Right ventricle myocardium inferior (tissue), 1 donor: ENCODE results near the gene TMEM235. TPM values are rescaled to one million over a fixed set of nuclear protein-coding genes. Genes with fewer than 3 reads are reported as not detected.

Experiments used
- ATAC-seq: fragments of 200-7000 bp; cut with Tn5 transposase; one replicate; pipeline ENCODE4 v1.9.1; 2020; ENCODE audit warnings: mild to moderate bottlenecking, moderate library complexity
- DNase-seq: peaks from one replicate; pipeline ENCODE4 v3.0.0; 2021; ENCODE audit errors: missing footprints
- intact Hi-C: fragments of 100-400 bp; cut with DNase I; formaldehyde crosslinking; loops from one replicate; pipeline ENCODE4 v1.11.0; 2022
- long read RNA-seq: library from polyadenylated mRNA; unstranded; transcript quantifications from one replicate; pipeline ENCODE4 v2.0.0, GENCODE V29; 2021
- total RNA-seq: library from RNA; stranded (reverse); fragmentation: NEBNext Ultra II Directional; extraction: Animal tissue kit (Norgen Biotek cat#: 25700); gene quantifications from one replicate; pipeline ENCODE4 v1.2.1, GENCODE V29; 2021
- donor health status: DM: no; HTN: yes; CAD: no; lungs with severe emphysema.

Gene TMEM235
- not detected for total RNA-seq
- long read RNA-seq = 0 reads

GRCh38 chr17:78230996-78231935 is at the start of gene TMEM235:
TMEM235 (plus strand) TSS chr17:78231631; CDS start chr17:78232024, 393 bp downstream.
- intact Hi-C loops = no loop called here
- DNase-seq (no peak), ATAC-seq (no peak)

GRCh38 chr17:78182504-78182903 is 48.9 kb upstream of the TMEM235 start:
- DNase-seq (no peak), ATAC-seq (no peak)
- intact Hi-C loops = loop anchor here (10.0 kb wide), 1 partner anchor 158 kb away; no protein-coding TSS in a partner anchor

- ATAC-seq = no peak
- no peak for DNase-seq
- intact Hi-C loops = loop anchor here (10.0 kb wide), 1 partner anchor 159 kb away; no protein-coding TSS in a partner anchor
These were observed 47.5 kb upstream of the TMEM235 start for GRCh38 chr17:78183916-78184315.

GRCh38 chr17:78184351-78184750 is 47.1 kb upstream of the TMEM235 start:
- no peak for DNase-seq
- ATAC-seq = no peak
- intact Hi-C loops = loop anchor here (10.0 kb wide), 1 partner anchor 160 kb away; no protein-coding TSS in a partner anchor

- intact Hi-C loops = loop anchor here (10.0 kb wide), 1 partner anchor 160 kb away; no protein-coding TSS in a partner anchor
- no peak for DNase-seq
- ATAC-seq = no peak
These were observed 46.6 kb upstream of the TMEM235 start for GRCh38 chr17:78184868-78185267.

GRCh38 chr17:78185981-78186691 is 45.3 kb upstream of the TMEM235 start:
- ATAC-seq = peak; percentile 29
- intact Hi-C loops = loop anchor here (2.0 to 10.0 kb wide), 2 partner anchors 73 to 161 kb away; no protein-coding TSS in a partner anchor
- no peak for DNase-seq

GRCh38 chr17:78186692-78187595 is 44.5 kb upstream of the TMEM235 start, which contains the start of the genes AFMID and TK1:
AFMID (plus strand) TSS chr17:78187362; CDS start chr17:78187371, 9 bp downstream.
TK1 (minus strand) TSS chr17:78187052; CDS start chr17:78186994, 58 bp downstream.
- intact Hi-C loops = loop anchor here (2.0 to 10.0 kb wide), 2 partner anchors 74 to 162 kb away; no protein-coding TSS in a partner anchor
- DNase-seq = peak; percentile 97
- peak; percentile 98 for ATAC-seq

GRCh38 chr17:78196716-78197115 is 34.7 kb upstream of the TMEM235 start:
- ATAC-seq = no peak
- no peak for DNase-seq
- intact Hi-C loops = no loop called here

GRCh38 chr17:78197147-78197832 is 34.1 kb upstream of the TMEM235 start:
- ATAC-seq = peak; percentile 63
- DNase-seq = peak; percentile 72
- intact Hi-C loops = no loop called here

GRCh38 chr17:78200451-78200850 is 31.0 kb upstream of the TMEM235 start:
- intact Hi-C loops = no loop called here
- DNase-seq (no peak), ATAC-seq (no peak)

- no peak for DNase-seq
- intact Hi-C loops = no loop called here
These were observed 28.8 kb upstream of the TMEM235 start for GRCh38 chr17:78202666-78203065.

GRCh38 chr17:78204387-78205123 is 26.9 kb upstream of the TMEM235 start:
- DNase-seq (no peak), ATAC-seq (no peak)
- intact Hi-C loops = no loop called here

More at GRCh38 chr17:78202666-78203065, 28.8 kb upstream of the TMEM235 start:
- ATAC-seq = no peak

- intact Hi-C loops = no loop called here
- ATAC-seq (no peak), DNase-seq (no peak)
These were observed 26.2 kb upstream of the TMEM235 start for GRCh38 chr17:78205124-78205775.

- no peak for DNase-seq
- ATAC-seq = no peak
- intact Hi-C loops = no loop called here
These were observed 25.1 kb upstream of the TMEM235 start for GRCh38 chr17:78206298-78206697.

GRCh38 chr17:78208486-78208885 is 22.9 kb upstream of the TMEM235 start:
- intact Hi-C loops = no loop called here
- no peak for DNase-seq
- ATAC-seq = no peak

GRCh38 chr17:78210111-78210510 is 21.3 kb upstream of the TMEM235 start:
- ATAC-seq = no peak
- DNase-seq = no peak
- intact Hi-C loops = no loop called here
